HCT116 (cell line): ENCODE measurements around the gene AK4. TPM values are rescaled to one million over a fixed set of nuclear protein-coding genes. Genes with fewer than 3 reads are reported as not detected.

ENCODE experiments used
- ATAC-seq: fragments of 200-7000 bp; cut with Tn5 transposase; 2 replicates; pipeline ENCODE4 v1.9.1; 2020; ENCODE audit warnings: mild to moderate bottlenecking, moderate library complexity
- BruUV-seq: library from RNA; stranded (reverse); fragments of 400-500 nt; replicated peaks from 2 replicates; lab custom pipeline; 2021; lab: Mats Ljungman, UMichigan
- CTCF ChIA-PET: fragments of 300-600 bp; sonication (Branson Sonifier 250); formaldehyde crosslinking; loops from one replicate; lab custom pipeline; 2021; ENCODE audit warnings: antibody characterized with exemption; lab: Charles Lee
- POLR2A ChIA-PET: fragments of 300-600, 350-600 bp; sonication (Branson Sonifier 250); formaldehyde crosslinking; loops from one replicate; lab custom pipeline; 2021; ENCODE audit warnings: antibody characterized with exemption; lab: Charles Lee
- RAD21 ChIA-PET, 2 experiments: fragments of 300-600 bp; sonication (Branson Sonifier 250); formaldehyde crosslinking; loops; one replicate each; lab custom pipeline; 2023; ENCODE audit warnings: low total read pairs in 2 of 2; ENCODE audit not compliant: uncharacterized antibody in 2 of 2, unreplicated experiment in 2 of 2, low non-redundant PET in 1 of 2; lab: Charles Lee
- DNase-seq: peaks from one replicate; pipeline ENCODE4 v3.0.0-alpha.2; 2010; ENCODE audit warnings: low read depth, low spot score
- H2AFZ ChIP-seq: fragments of 200-600 bp; shearing (Covaris generic), sonication (generic); 2 replicates; pipeline ENCODE4 v1.6.1; 2017; ENCODE audit warnings: low read depth, mixed run types, mixed read lengths, antibody characterized with exemption, low read length; ENCODE audit not compliant: poor library complexity, severe bottlenecking
- H3K27ac ChIP-seq: 2 replicates; pipeline ENCODE4 v1.5.1; 2012; ENCODE audit warnings: low read depth, low read length
- H3K27me3 ChIP-seq: fragments of 200-600 bp; sonication (generic); 2 replicates; pipeline ENCODE4 v1.6.1; 2016; ENCODE audit warnings: mixed run types, low read length, mixed read lengths; ENCODE audit not compliant: insufficient read depth
- H3K36me3 ChIP-seq, 2 experiments: fragments of 200-500 bp in 1 of 2; fragments of 200-600 bp in 1 of 2; sonication (Bioruptor generic) in 1 of 2; sonication (generic) in 1 of 2; 2 replicates each; pipeline versions ENCODE4 v1.5.1 to v1.6.1; 2014 to 2016; ENCODE audit warnings: low read length in 2 of 2, inconsistent platforms in 1 of 2, mixed read lengths in 1 of 2, mixed run types in 1 of 2; ENCODE audit not compliant: insufficient read depth in 2 of 2, control insufficient read depth in 1 of 2
- H3K4me1 ChIP-seq, 2 experiments: fragments of 200-600 bp in 1 of 2; sonication (generic) in 1 of 2; 2 replicates each; pipeline versions ENCODE4 v1.5.1 to v1.6.1; 2012 to 2017; ENCODE audit warnings: low read length in 2 of 2, inconsistent platforms in 1 of 2, mild to moderate bottlenecking in 1 of 2, mixed read lengths in 1 of 2, mixed run types in 1 of 2, moderate library complexity in 1 of 2; ENCODE audit not compliant: insufficient read depth in 2 of 2, control insufficient read depth in 1 of 2
- H3K4me2 ChIP-seq: fragments of 200-600 bp; sonication (generic); 2 replicates; pipeline ENCODE4 v1.6.1; 2017; ENCODE audit warnings: mixed run types, low read length, mixed read lengths
- H3K4me3 ChIP-seq, 2 experiments: fragments of 200-600 bp in 1 of 2; sonication (generic) in 1 of 2; replicated peaks in 1 of 2; 2 replicates each; pipeline ENCODE4 v1.5.1; 2011 to 2016; ENCODE audit warnings: low read length in 2 of 2, control low read depth in 1 of 2, low read depth in 1 of 2, mild to moderate bottlenecking in 1 of 2, mixed read lengths in 1 of 2, mixed run types in 1 of 2
- H3K79me2 ChIP-seq: fragments of 200-600 bp; sonication (generic); 2 replicates; pipeline ENCODE4 v1.6.1; 2017; ENCODE audit warnings: mild to moderate bottlenecking, mixed run types, low read length, moderate library complexity, mixed read lengths; ENCODE audit not compliant: insufficient read depth
- H3K9ac ChIP-seq: fragments of 200-600 bp; sonication (generic); 2 replicates; pipeline ENCODE4 v1.6.1; 2016; ENCODE audit warnings: low read length, mixed read lengths
- H3K9me2 ChIP-seq: fragments of 200-600 bp; sonication (generic), shearing (Covaris generic); 2 replicates; pipeline ENCODE4 v1.6.1; 2017; ENCODE audit warnings: mixed run types, mild to moderate bottlenecking, moderate library complexity; ENCODE audit not compliant: insufficient read depth
- H3K9me3 ChIP-seq, 2 experiments: fragments of 200-500 bp in 1 of 2; fragments of 200-600 bp in 1 of 2; sonication (Bioruptor generic) in 1 of 2; sonication (generic) in 1 of 2; 2 replicates each; pipeline ENCODE4 v1.6.1; 2014 to 2017; ENCODE audit warnings: low read length in 2 of 2, mixed read lengths in 2 of 2, inconsistent platforms in 1 of 2, low read depth in 1 of 2, mild to moderate bottlenecking in 1 of 2, mixed run types in 1 of 2, moderate library complexity in 1 of 2; ENCODE audit not compliant: control insufficient read depth in 1 of 2, insufficient read depth in 1 of 2
- H4K20me1 ChIP-seq: fragments of 200-600 bp; sonication (generic), shearing (Covaris generic); 2 replicates; pipeline ENCODE4 v1.6.1; 2017; ENCODE audit warnings: mixed run types, mild to moderate bottlenecking, moderate library complexity; ENCODE audit not compliant: insufficient read depth
- CBX3 ChIP-seq: IDR thresholded peaks from 2 replicates; pipeline ENCODE4 v1.6.1; 2012; ENCODE audit warnings: low read depth
- CEBPB ChIP-seq: IDR thresholded peaks from 2 replicates; pipeline ENCODE4 v1.6.1; 2012; ENCODE audit warnings: low read depth
- JUND ChIP-seq: IDR thresholded peaks from 2 replicates; pipeline ENCODE4 v1.6.1; 2012
- SIN3A ChIP-seq: IDR thresholded peaks from 2 replicates; pipeline ENCODE4 v1.6.1; 2012; ENCODE audit warnings: low read depth
- SRF ChIP-seq: IDR thresholded peaks from 2 replicates; pipeline ENCODE4 v1.6.1; 2012; ENCODE audit warnings: low read depth
- TCF7L2 ChIP-seq: IDR thresholded peaks from 2 replicates; pipeline ENCODE4 v1.7.0; 2011; ENCODE audit warnings: borderline replicate concordance, inconsistent platforms; ENCODE audit not compliant: insufficient read depth, insufficient read length; ENCODE audit errors: extremely low read depth
- ZNF274 ChIP-seq: fragments of 200-500 bp; sonication (Bioruptor generic); IDR thresholded peaks from 2 replicates; pipeline ENCODE4 v1.6.1; 2014; ENCODE audit warnings: mild to moderate bottlenecking, low read depth, low read length, inconsistent platforms
- intact Hi-C: fragments of 100-400 bp; cut with micrococcal nuclease; formaldehyde crosslinking; loops from 2 replicates; pipeline ENCODE4 v1.10.0; 2022
- total RNA-seq: library from RNA; stranded (reverse); gene quantifications from one replicate; pipeline ENCODE4 v1.2.1, GENCODE V29; 2021; ENCODE audit not compliant: unreplicated experiment
- TF ChIP-seq, protein P1 (sequence below), 3 experiments: fragments of 200-600 bp in 1 of 3; sonication (generic) in 1 of 3; IDR thresholded peaks in 2 of 3; conservative IDR thresholded peaks in 1 of 3; 2 replicates each; pipeline ENCODE4 v1.5.1; 2012 to 2017; ENCODE audit warnings: low read depth in 2 of 3, low read length in 2 of 3, antibody characterized with exemption in 1 of 3, borderline replicate concordance in 1 of 3, control low read depth in 1 of 3, mild to moderate bottlenecking in 1 of 3, mixed read lengths in 1 of 3, mixed run types in 1 of 3, moderate library complexity in 1 of 3; ENCODE audit not compliant: insufficient read depth in 1 of 3
- TF ChIP-seq, protein P2 (sequence below): IDR thresholded peaks from 2 replicates; pipeline ENCODE4 v1.6.1; 2012

The AK4 gene
- total RNA-seq, 1 experiment from 2014 or later: 51.5 TPM

DNA sequence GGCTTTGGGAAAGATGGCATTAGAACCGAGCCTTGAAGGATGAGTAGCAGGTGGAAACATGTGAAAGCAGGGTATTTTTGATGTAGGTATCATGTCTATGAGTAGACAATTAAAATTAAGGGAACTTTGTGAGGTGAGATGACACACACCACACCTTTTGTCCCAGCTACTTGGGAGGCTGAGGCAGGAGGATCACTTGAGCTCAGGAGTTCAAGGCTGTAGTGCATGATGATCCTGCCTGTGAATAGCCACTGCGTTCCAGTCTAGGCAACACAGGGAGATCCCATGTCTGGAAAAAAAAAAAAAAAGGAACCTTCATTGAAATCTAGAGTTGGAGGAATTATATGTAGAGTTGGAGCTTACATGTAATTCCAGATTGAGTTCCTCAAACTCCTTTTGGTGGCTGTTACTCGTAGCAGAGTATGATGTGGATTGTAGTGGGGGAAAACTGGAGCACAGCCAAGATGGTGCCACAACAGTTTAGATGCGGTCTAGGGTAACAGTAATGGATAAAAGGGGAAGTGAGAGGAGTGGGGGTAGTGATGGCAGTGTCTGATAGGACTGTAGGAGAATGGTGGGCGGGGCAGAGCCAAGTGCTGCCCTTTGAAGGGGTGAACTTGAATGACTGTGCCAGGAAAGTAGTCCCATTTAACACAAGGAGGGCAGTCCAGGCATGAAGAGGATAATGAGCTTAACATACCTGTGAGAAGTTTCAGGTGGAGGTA, 17.4 kb downstream of the AK4 start:
- H3K9ac ChIP-seq: no peak overlapping the region
- H4K20me1 ChIP-seq: 0 out of 2 replicates have a peak, but pooled peaks cover 5% of the 10 kb centered on the region
- BruUV-seq: no TSS peak
- H3K4me1 ChIP-seq: peaks cover 2 to 19% of the 10 kb centered on the region in 2 experiments; a peak in 2 of 4 replicates
- ATAC-seq: peak; percentile 62
- no peaks in the 10 kb centered on the region for H3K9me3 ChIP-seq
- no peak overlapping the region for H3K27ac ChIP-seq
- ChIA-PET CTCF (no interaction called here), POLR2A (no interaction called here)
- H3K36me3 ChIP-seq: no peaks in the 10 kb centered on the region
- DNase-seq: no peak
- H3K79me2 ChIP-seq: peaks cover 86% of the 10 kb centered on the region
- H2AFZ ChIP-seq: no peak overlapping the region
- H3K4me3 ChIP-seq: no peak overlapping the region
- no peaks in the 10 kb centered on the region for H3K9me2 ChIP-seq
- no peak overlapping the region for H3K4me2 ChIP-seq
- H3K27me3 ChIP-seq: no peaks in the 10 kb centered on the region
- TF ChIP-seq TCF7L2 (peak; percentile 15), ZNF274 (no peak)
- TF ChIP-seq, all 23 proteins: peak for 1
- intact Hi-C loops: no loop called here
- RAD21 ChIA-PET: no interaction called here

DNA sequence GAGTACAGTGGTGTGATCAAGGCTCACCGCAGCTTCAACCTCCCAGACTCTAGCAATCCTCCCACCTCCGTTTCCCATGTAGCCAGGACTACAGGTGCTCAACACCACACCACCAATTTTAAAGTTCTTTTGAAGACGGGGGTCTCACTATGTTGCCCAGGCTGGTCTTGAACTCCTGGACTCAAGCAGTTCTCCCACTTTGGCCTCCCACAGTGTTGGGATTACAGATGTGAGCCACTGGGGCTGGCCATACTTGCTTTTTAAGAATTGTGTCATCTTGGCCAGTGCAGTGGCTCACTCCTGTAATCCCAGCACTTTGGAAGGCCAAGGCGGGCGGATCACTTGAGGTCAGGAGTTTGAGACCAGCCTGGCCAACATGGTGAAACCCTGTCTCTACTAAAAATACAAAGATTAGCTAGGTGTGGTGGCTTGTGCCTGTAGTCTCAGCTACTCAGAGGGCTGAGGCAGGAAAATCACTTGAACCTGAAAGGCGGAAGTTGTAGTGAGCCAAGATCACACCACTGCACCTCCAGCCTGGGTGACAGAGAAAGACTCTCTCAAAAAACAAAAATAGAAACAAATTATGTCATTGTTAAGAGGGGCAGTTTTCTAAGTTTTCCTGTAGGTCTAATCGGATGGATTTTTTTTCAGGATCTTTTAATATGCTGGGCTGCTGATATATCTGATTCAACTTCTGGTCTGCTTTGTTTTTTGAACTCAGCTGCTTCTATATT, 18.7 kb downstream of the AK4 start:
- Histone ChIP-seq H4K20me1 (0 out of 2 replicates have a peak, but pooled peaks cover 5% of the 10 kb centered on the region), H2AFZ (no peak overlapping the region), H3K4me1 (peaks cover 2 to 23% of the 10 kb centered on the region in 2 experiments; a peak in 2 of 4 replicates), H3K27ac (no peak overlapping the region), H3K4me3 (no peak overlapping the region), H3K9ac (no peak overlapping the region), H3K79me2 (peaks cover 86% of the 10 kb centered on the region), H3K36me3 (no peaks in the 10 kb centered on the region), H3K4me2 (no peak overlapping the region), H3K27me3 (no peaks in the 10 kb centered on the region), H3K9me3 (no peaks in the 10 kb centered on the region), H3K9me2 (no peaks in the 10 kb centered on the region)
- BruUV-seq: no TSS peak
- no peak for DNase-seq
- ChIA-PET CTCF (no interaction called here), RAD21 (no interaction called here), POLR2A (no interaction called here)
- intact Hi-C loops: no loop called here
- TF ChIP-seq JUND: no peak
- TF ChIP-seq CBX3: no peak
- TF ChIP-seq, protein P1, sequence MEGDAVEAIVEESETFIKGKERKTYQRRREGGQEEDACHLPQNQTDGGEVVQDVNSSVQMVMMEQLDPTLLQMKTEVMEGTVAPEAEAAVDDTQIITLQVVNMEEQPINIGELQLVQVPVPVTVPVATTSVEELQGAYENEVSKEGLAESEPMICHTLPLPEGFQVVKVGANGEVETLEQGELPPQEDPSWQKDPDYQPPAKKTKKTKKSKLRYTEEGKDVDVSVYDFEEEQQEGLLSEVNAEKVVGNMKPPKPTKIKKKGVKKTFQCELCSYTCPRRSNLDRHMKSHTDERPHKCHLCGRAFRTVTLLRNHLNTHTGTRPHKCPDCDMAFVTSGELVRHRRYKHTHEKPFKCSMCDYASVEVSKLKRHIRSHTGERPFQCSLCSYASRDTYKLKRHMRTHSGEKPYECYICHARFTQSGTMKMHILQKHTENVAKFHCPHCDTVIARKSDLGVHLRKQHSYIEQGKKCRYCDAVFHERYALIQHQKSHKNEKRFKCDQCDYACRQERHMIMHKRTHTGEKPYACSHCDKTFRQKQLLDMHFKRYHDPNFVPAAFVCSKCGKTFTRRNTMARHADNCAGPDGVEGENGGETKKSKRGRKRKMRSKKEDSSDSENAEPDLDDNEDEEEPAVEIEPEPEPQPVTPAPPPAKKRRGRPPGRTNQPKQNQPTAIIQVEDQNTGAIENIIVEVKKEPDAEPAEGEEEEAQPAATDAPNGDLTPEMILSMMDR (IDR thresholded peaks at IDR 0.05 in 2 of 3, conservative IDR thresholded peaks at IDR 0.05 in 1 of 3; ENCODE audit: borderline replicate concordance in 1 of 3, insufficient read depth in 1 of 3, low read depth in 2 of 3, low read length in 2 of 3): no peak
- no peak for TF ChIP-seq TCF7L2
- no peak for TF ChIP-seq SRF
- TF ChIP-seq, protein P2, sequence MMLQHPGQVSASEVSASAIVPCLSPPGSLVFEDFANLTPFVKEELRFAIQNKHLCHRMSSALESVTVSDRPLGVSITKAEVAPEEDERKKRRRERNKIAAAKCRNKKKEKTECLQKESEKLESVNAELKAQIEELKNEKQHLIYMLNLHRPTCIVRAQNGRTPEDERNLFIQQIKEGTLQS: no peak
- TF ChIP-seq SIN3A: no peak
- TF ChIP-seq CEBPB: no peak
- TF ChIP-seq ZNF274: no peak
- no peak for ATAC-seq
